ENCODE measurements around the gene NR2F1-AS1. TPM values are rescaled to one million over a fixed set of nuclear protein-coding genes. Genes with fewer than 3 reads are reported as not detected.

Gene NR2F1-AS1
- total RNA-seq, 2 experiments from 2014 or later = not detected

DNA sequence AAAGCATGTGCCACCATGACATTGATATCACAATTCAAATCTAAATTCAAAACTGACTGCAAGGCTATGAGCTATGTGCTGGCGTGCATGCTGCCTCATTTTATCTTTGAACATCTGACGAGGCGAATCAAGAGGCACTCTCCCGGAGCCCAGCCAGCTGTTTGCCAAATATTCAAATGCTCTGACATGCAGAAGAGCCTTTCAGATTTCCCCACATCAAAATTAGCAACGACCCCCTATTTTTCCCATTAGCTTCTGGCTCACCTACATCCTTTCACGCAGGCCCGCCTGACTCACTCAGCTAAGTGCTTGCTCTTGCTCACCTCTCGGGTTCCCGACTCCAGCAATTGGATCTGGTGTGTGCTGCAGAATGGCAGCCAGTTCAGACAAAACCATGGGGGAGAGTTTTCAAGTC, 159.0 kb downstream of the NR2F1-AS1 start:
- peaks cover 3% of the 10 kb centered on the region for H3K27me3 Mint-ChIP-seq
- H3K4me1 Mint-ChIP-seq (ENCODE audit: low read depth) = no peaks in the 10 kb centered on the region
- no peak for DNase-seq
- ChIA-PET CTCF (no interaction called here), POLR2A (no interaction called here)
- no peak overlapping the region for H3K27ac Mint-ChIP-seq
- H3K4me3 Mint-ChIP-seq = no peak overlapping the region
- intact Hi-C loops (cut with micrococcal nuclease) = no loop called here
- H3K9me3 Mint-ChIP-seq = no peaks in the 10 kb centered on the region
- H3K36me3 Mint-ChIP-seq = no peaks in the 10 kb centered on the region

DNA sequence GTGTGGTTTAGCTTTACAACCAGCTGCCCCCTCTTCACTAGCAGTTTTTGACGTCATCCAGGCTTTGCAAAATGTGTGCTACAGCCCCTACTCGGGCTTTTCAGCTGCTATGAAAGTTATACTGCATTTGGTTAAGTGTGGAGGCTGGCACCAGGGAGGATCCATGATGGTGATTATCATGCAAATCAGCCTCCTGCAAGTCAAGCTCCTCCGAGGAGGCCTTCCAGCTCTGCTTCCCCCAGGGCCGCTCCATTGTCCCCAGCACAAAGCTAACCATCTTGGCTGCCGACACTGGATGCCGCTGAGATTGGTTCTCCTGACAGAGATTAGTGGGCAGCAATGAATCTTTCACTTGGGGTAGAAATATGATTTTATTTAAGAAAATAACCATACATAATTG, 159.6 kb downstream of the NR2F1-AS1 start:
- Mint-ChIP-seq H3K9me3 (no peaks in the 10 kb centered on the region), H3K4me3 (no peak overlapping the region), H3K36me3 (no peaks in the 10 kb centered on the region), H3K27me3 (peaks cover 3% of the 10 kb centered on the region), H3K27ac (no peak overlapping the region), H3K4me1 (ENCODE audit: low read depth) (no peaks in the 10 kb centered on the region)
- intact Hi-C loops (cut with micrococcal nuclease) = no loop called here
- CTCF ChIA-PET = no interaction called here
- POLR2A ChIA-PET = no interaction called here
- no peak for DNase-seq

- Mint-ChIP-seq H3K27ac (no peak overlapping the region), H3K36me3 (no peaks in the 10 kb centered on the region), H3K4me1 (ENCODE audit: low read depth) (no peaks in the 10 kb centered on the region), H3K4me3 (no peak overlapping the region), H3K9me3 (no peaks in the 10 kb centered on the region), H3K27me3 (peaks cover 2% of the 10 kb centered on the region)
- intact Hi-C loops (cut with micrococcal nuclease) = no loop called here
- POLR2A ChIA-PET = no interaction called here
- CTCF ChIA-PET = no interaction called here
- no peak for DNase-seq
These were observed 163.5 kb downstream of the NR2F1-AS1 start for GRCh38 chr5:93417490-93417889.

- no peak overlapping the region for H3K4me3 Mint-ChIP-seq
- no peak overlapping the region for H3K27ac Mint-ChIP-seq
- no peaks in the 10 kb centered on the region for H3K4me1 Mint-ChIP-seq (ENCODE audit: low read depth)
- intact Hi-C loops (cut with micrococcal nuclease) = no loop called here
- no peaks in the 10 kb centered on the region for H3K36me3 Mint-ChIP-seq
- ChIA-PET POLR2A (no interaction called here), CTCF (no interaction called here)
- no peaks in the 10 kb centered on the region for H3K9me3 Mint-ChIP-seq
- H3K27me3 Mint-ChIP-seq = peaks cover 2% of the 10 kb centered on the region
- DNase-seq = no peak
These were observed 165.2 kb downstream of the NR2F1-AS1 start for GRCh38 chr5:93415819-93416218.

GRCh38 chr5:93411716-93412115, 169.3 kb downstream of the NR2F1-AS1 start:
- no peaks in the 10 kb centered on the region for H3K4me1 Mint-ChIP-seq (ENCODE audit: low read depth)
- no peak overlapping the region for H3K27ac Mint-ChIP-seq
- CTCF ChIA-PET = no interaction called here

DNA sequence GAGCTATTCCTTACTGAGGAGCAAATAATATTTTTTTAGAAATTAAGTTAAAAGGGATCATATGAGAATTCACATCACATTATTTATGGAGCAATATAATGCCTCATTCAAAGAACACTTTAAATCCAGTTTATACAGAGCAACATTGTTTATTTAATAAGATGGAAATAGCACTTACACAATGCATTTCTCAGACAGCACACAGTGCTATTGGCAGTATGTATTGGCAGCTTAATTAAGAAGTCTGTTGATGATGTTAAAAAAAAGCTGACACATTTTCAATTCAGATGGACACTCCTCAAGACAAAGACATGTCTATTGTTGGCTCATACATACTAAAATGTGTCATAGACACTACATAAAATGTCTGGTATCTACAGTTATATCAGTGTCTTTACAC, 171.3 kb downstream of the NR2F1-AS1 start:
- POLR2A ChIA-PET = no interaction called here

More at GRCh38 chr5:93411716-93412115, 169.3 kb downstream of the NR2F1-AS1 start:
- Mint-ChIP-seq H3K27me3 (no peaks in the 10 kb centered on the region), H3K9me3 (no peaks in the 10 kb centered on the region), H3K4me3 (no peak overlapping the region), H3K36me3 (no peaks in the 10 kb centered on the region)
- POLR2A ChIA-PET = no interaction called here
- DNase-seq = no peak
- intact Hi-C loops (cut with micrococcal nuclease) = no loop called here

DNA sequence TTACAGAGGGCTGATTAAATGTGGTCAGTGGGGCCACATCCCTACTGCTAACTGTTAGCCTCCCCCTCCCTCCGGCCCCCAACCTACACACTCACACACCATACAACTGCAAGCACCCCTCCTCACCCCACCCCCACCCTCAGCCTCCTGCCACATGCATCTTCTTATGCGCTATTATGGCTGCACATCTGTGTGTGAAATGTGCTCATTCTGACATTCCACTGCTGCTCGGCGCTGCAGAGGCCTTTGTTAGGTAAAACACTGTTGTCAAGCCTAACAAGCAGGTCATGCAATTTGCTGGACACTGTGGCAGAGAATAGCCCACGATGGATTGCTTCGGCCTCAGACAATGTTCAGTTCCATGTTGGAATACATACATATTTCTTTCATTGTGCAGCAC, 173.6 kb downstream of the NR2F1-AS1 start:
- ChIA-PET CTCF (no interaction called here), POLR2A (no interaction called here)
- H3K4me3 Mint-ChIP-seq = no peak overlapping the region

More for the DNA sequence above, 171.3 kb downstream of the NR2F1-AS1 start:
- intact Hi-C loops (cut with micrococcal nuclease) = no loop called here
- Mint-ChIP-seq H3K4me1 (ENCODE audit: low read depth) (no peaks in the 10 kb centered on the region), H3K27ac (no peak overlapping the region), H3K4me3 (no peak overlapping the region), H3K27me3 (no peaks in the 10 kb centered on the region), H3K9me3 (no peaks in the 10 kb centered on the region), H3K36me3 (no peaks in the 10 kb centered on the region)
- no peak for DNase-seq
- CTCF ChIA-PET = no interaction called here

GRCh38 chr5:93406971-93407401, 174.0 kb downstream of the NR2F1-AS1 start:
- no peak for DNase-seq
- no peaks in the 10 kb centered on the region for H3K36me3 Mint-ChIP-seq
- POLR2A ChIA-PET = no interaction called here
- CTCF ChIA-PET = no interaction called here
- no peak overlapping the region for H3K27ac Mint-ChIP-seq
- no peaks in the 10 kb centered on the region for H3K9me3 Mint-ChIP-seq
- H3K27me3 Mint-ChIP-seq = no peaks in the 10 kb centered on the region
- H3K4me1 Mint-ChIP-seq (ENCODE audit: low read depth) = no peaks in the 10 kb centered on the region
- intact Hi-C loops (cut with micrococcal nuclease) = no loop called here
- H3K4me3 Mint-ChIP-seq = no peak overlapping the region

More for the DNA sequence above, 173.6 kb downstream of the NR2F1-AS1 start:
- H3K9me3 Mint-ChIP-seq = no peaks in the 10 kb centered on the region
- DNase-seq = no peak
- H3K27me3 Mint-ChIP-seq = no peaks in the 10 kb centered on the region
- H3K4me1 Mint-ChIP-seq (ENCODE audit: low read depth) = no peaks in the 10 kb centered on the region
- intact Hi-C loops (cut with micrococcal nuclease) = no loop called here
- no peak overlapping the region for H3K27ac Mint-ChIP-seq
- H3K36me3 Mint-ChIP-seq = no peaks in the 10 kb centered on the region

DNA sequence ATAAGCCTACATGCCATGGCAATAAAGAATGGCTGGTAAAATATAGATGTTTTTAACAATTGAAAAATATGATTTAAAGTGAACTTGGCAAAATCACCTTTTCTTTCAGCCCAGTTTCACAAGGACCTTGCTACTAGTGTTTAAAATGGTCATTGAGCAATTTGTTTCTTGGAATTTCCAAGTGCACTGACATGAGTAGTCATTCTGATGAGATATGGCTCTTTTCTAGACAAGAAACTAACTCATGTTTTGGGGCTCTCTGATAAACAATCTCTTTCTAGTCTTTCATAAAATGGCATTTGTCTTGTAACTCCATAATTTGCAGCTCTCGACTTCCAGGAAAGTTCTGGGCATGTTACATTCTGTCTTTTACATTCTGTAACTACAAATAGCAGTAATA, 176.8 kb downstream of the NR2F1-AS1 start:
- CTCF ChIA-PET = no interaction called here
- Mint-ChIP-seq H3K36me3 (no peaks in the 10 kb centered on the region), H3K4me1 (ENCODE audit: low read depth) (no peaks in the 10 kb centered on the region), H3K4me3 (no peak overlapping the region), H3K27me3 (no peaks in the 10 kb centered on the region), H3K27ac (no peak overlapping the region), H3K9me3 (no peaks in the 10 kb centered on the region)
- no peak for DNase-seq
- POLR2A ChIA-PET = no interaction called here
- intact Hi-C loops (cut with micrococcal nuclease) = no loop called here

- no peaks in the 10 kb centered on the region for H3K27me3 Mint-ChIP-seq
- H3K9me3 Mint-ChIP-seq = no peaks in the 10 kb centered on the region
- H3K27ac Mint-ChIP-seq = no peak overlapping the region
- no peaks in the 10 kb centered on the region for H3K36me3 Mint-ChIP-seq
- ChIA-PET CTCF (no interaction called here), POLR2A (no interaction called here)
- no peak for DNase-seq
- H3K4me3 Mint-ChIP-seq = no peak overlapping the region
- H3K4me1 Mint-ChIP-seq (ENCODE audit: low read depth) = no peaks in the 10 kb centered on the region
- intact Hi-C loops (cut with micrococcal nuclease) = no loop called here
These were observed 177.7 kb downstream of the NR2F1-AS1 start for GRCh38 chr5:93403141-93403928.

DNA sequence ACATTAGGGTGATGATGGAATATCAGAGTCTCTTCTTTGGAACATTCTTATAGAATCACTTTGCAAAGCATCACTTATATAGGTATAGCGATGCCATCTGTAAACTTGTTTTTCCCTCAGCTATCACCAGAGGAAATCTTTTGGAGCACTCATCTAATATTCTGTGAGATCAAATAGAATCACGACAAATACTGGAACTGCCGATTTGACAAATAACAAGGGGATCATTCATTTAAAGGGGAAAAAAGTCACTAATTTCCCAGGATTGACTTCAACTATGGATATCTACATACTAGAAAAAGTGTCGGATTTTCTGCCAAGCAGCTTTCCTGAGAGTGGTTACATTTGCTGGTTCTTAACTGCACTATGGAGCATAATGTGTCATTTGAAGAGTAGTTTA, 178.6 kb downstream of the NR2F1-AS1 start:
- Mint-ChIP-seq H3K36me3 (no peaks in the 10 kb centered on the region), H3K4me1 (ENCODE audit: low read depth) (no peaks in the 10 kb centered on the region), H3K4me3 (no peak overlapping the region), H3K27me3 (peaks cover 6% of the 10 kb centered on the region), H3K9me3 (peaks cover 2% of the 10 kb centered on the region), H3K27ac (no peak overlapping the region)
- CTCF ChIA-PET = no interaction called here
- POLR2A ChIA-PET = no interaction called here
- intact Hi-C loops (cut with micrococcal nuclease) = no loop called here
- DNase-seq = no peak

DNA sequence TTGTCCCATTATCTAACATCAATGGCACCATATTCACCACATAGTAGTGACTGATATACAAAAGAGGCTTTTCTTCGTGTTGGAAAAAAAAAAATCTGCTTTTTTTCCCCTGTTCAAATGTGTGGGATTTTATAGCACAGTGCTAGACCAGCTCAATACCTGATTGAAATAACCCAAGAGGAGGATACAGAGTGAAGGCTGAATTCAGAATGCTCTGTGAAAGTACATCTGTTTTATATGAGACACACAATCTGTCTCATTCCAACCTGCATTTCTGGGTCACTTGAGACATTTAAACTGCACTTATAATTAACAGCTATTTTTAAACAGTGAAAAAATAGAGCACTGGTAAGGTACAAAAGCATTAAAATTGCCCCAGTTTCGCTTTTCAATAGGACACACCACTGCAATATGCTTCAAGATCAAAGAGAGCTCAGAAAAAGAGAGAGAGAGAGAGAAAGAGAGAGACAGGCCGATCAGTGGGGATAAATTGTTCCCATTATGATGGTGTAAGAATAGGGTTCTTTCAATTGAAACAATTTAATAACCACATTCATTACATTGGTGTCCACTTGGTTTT, 179.3 kb downstream of the NR2F1-AS1 start:
- no peaks in the 10 kb centered on the region for H3K36me3 Mint-ChIP-seq
- peaks cover 6% of the 10 kb centered on the region for H3K27me3 Mint-ChIP-seq
- no peak overlapping the region for H3K4me3 Mint-ChIP-seq
- POLR2A ChIA-PET = no interaction called here
- CTCF ChIA-PET = no interaction called here
- no peaks in the 10 kb centered on the region for H3K4me1 Mint-ChIP-seq (ENCODE audit: low read depth)
- peaks cover 3% of the 10 kb centered on the region for H3K9me3 Mint-ChIP-seq
- no peak for DNase-seq
- no peak overlapping the region for H3K27ac Mint-ChIP-seq
- intact Hi-C loops (cut with micrococcal nuclease) = no loop called here

DNA sequence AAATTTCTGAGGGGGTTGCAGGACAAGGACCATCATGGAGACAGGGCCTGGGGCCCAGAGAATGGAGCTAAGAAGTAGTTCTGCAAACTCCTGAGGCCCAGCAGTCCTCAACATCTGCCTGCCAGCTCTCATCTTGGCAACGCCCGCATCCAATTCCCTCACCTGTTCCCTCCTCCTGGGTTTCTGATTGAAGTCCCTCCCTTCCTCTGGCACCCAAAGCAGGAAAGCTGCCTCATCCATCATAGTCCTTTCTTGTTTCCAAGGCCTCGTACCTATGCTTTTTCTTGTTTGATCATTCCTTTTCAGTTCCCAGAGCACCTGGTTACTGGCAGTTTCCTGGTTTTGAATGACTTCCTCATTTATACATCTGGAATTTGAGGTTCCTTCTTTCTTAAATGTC, 181.3 kb downstream of the NR2F1-AS1 start:
- Mint-ChIP-seq H3K27me3 (peaks cover 10% of the 10 kb centered on the region), H3K36me3 (no peaks in the 10 kb centered on the region), H3K9me3 (peaks cover 3% of the 10 kb centered on the region), H3K4me1 (ENCODE audit: low read depth) (no peaks in the 10 kb centered on the region), H3K27ac (no peak overlapping the region), H3K4me3 (no peak overlapping the region)
- POLR2A ChIA-PET = no interaction called here
- intact Hi-C loops (cut with micrococcal nuclease) = no loop called here
- DNase-seq = no peak
- CTCF ChIA-PET = no interaction called here

Data from activated CD4-positive, alpha-beta memory T cell treated with anti-CD3 and anti-CD28 coated beads for 36 hours (primary cell).